NCI-H345 treated with DMSO at 0.1 percent for 48 hours (cell line): ENCODE data around the gene SLF2.

Experiments
- DNase-seq: peaks from one replicate; lab custom pipeline; 2025; ENCODE audit not compliant: unreplicated experiment; lab: John Stamatoyannopoulos, UW

The SLF2 gene

GRCh38 chr10:100899171-100899570 lies 13.6 kb upstream of the SLF2 start:
- no peak for DNase-seq

- DNase-seq = no peak
These were observed 11.7 kb upstream of the SLF2 start for GRCh38 chr10:100901051-100901450.

- no peak for DNase-seq
These were observed 10.1 kb upstream of the SLF2 start for GRCh38 chr10:100902622-100903021.

GRCh38 chr10:100904917-100905316 lies 7.8 kb upstream of the SLF2 start:
- no peak for DNase-seq

- DNase-seq = no peak
These were observed 5.6 kb upstream of the SLF2 start for GRCh38 chr10:100907175-100907574.

DNA sequence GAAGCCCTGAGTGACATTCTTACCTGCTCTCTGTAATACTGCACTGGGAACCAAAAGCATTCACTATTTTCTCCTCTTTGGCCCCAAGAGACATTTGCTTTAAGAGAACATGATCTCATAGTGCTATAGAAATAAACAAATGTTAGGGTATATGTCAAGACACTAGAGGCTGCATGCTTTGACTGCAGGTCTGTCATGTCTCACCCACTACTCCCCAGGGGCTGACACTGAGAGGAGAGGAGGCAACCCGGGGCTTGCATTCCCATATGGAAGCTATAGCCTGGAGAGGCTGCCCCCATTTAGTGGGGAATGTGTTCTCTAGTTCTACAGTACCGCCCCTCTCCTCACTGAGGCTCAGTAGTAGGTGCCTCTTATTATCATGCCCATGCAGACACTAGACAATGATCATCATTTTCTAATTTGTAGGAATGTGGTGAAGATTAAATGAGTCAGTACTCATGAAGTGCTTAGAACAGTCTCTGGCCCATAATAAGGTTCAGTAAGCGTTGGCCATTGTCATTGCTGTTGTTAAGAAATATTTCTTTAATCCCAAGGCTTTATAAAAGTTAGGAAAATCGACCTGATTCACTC lies 4.9 kb upstream of the SLF2 start:
- DNase-seq = no peak

GRCh38 chr10:100908378-100908777 lies 4.4 kb upstream of the SLF2 start:
- no peak for DNase-seq

DNA sequence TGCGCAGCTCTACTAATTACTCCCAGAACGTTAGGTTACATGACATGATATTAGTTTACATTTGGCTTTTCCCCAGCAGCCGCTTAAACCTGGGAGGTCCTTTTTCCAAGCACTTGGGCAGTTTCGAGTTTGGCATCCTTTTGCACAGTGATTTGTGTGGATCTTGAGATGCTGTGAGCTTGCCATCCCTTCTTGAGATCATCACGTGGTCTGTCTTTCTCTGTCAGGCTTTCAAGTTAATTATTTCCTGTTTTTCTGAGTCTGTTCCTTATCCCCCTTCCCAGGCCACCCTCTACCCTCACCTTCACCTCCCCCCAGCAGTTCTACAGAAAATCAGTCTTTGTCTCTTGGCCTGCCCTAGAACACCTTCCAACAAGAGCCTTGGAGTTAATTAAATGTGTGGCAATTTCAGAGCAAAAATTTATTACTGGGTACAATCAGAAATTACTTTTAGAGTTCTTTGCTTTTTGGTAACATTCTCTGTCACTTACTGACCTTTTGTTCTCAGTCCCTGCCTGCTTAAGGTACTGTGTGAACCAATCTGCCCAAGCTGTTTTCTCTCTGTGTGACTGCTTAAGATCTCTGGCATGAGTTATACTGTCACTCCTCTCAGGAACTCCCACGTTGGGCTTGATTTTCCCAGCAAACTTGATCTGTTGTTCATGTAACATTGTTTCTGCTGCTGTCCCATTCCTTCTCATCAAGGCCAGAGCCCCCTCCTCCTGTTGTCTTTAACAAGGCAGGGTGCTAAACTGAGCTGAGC lies 3.1 kb upstream of the SLF2 start:
- DNase-seq = no peak

DNA sequence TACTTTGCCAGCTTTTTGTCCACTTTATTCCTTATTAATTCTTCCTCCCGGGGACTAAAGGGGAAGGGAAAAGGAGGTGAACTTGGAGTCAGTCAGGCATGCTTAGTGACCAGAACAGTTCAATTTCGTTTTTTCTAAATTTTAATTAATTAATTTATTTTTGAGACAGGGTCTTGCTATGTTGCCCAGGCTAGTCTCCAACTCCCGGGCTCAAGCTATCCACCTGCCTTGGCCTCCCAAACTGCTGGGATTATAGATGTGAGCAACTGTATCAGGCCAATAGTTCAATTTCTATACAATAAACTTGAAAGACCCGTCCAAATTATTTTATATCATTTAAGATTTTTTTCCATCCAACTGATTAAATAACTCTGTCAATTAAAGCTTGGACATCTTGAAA lies 1.3 kb upstream of the SLF2 start:
- DNase-seq = no peak

- DNase-seq = peak; percentile 46
These were observed 654 bp upstream of the SLF2 start for GRCh38 chr10:100912013-100912604.

DNA sequence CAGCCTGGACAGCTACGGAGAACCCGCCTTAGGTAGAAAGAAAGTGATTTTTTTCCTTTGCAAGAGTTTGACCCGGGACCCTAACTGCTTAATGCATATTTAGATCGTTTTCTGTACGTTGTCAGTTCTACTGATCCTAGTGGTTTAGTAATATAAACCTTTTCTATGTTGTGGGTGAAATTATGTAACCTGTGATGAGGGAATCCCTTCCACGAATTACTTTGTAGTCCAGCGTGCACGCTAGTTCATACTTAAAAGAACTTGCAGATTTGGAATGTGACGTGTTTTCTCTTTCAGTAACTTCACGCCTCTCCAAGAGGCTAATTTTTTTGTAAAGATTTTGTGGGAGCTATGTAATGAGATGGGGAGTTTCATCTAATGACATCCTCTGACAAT lies 705 bp downstream of the SLF2 start:
- no peak for DNase-seq

GRCh38 chr10:100917071-100917470 lies 4.3 kb downstream of the SLF2 start:
- no peak for DNase-seq

DNA sequence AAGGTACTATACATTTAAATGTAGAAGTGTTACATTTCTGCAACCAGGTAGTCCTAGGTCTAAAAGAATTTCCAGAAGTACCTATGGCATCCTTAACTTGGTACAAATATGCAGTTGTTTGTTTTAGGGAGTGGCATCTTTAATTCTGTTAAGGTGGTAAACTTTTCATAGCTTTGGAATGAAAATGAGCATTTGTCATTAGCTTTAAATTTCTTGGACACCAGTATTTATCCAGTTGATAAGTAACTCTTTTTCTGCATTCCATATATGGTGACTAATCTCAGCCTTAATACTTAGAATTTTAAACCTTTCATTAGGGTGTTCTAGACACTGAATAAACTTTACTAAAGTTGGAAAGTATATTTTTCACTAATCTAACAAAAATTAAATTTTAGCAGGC lies 10.8 kb downstream of the SLF2 start:
- no peak for DNase-seq

DNA sequence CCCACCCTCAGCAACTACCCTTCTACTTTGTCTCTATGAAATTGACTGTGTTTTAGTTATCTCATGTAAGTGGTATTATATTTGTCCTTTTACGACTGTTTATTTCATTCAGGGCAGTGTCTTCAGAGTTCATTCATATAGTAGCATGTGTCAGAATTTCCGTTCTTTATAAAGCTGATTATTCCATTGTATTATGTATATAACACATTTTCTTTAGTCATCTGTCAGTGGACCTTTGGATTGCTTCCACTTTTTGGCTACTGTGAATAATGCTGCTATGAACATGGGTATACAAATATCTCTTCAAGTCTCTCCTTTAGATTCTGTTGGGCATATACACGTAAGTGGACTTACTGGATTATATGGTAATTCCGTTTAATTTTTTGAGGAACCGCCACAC lies 14.5 kb downstream of the SLF2 start:
- DNase-seq = no peak

DNA sequence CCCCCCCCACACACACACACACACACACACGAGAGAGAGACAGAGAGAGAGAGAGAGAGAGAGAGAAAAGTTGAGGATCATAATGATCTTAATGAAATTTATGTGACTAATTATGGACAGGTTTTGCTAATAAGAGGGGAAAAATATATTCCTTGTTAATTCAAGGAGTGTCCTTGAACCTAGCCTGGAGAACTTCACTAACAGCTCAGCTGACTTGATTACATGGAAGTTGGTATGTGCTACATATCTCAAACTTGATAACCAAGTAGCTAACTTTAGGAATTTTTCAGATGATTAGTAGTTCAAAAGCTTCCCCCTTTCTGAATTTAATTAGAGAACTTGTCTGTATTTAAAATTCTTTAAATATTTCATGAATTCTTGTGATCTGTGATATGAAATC lies 15.3 kb downstream of the SLF2 start:
- no peak for DNase-seq

DNA sequence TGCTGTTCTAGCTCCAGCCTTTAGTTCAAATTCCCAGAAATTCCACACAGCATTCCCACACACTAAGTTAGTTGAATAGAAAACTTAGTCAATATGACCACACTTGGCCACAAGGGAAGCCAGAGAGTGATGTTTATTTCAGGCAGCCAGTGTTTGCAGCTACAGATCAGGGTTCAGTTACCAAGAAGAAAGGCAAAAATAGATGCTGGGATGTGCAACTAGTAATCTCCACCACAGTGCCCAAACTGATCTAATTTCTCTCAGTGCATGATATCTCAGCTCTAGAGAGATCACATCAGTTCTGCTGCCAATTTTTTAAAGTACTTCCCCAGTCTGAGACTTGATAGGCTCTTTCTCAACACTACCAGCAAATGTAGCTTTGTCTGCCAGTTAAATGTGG lies 17.6 kb downstream of the SLF2 start:
- DNase-seq = no peak

DNA sequence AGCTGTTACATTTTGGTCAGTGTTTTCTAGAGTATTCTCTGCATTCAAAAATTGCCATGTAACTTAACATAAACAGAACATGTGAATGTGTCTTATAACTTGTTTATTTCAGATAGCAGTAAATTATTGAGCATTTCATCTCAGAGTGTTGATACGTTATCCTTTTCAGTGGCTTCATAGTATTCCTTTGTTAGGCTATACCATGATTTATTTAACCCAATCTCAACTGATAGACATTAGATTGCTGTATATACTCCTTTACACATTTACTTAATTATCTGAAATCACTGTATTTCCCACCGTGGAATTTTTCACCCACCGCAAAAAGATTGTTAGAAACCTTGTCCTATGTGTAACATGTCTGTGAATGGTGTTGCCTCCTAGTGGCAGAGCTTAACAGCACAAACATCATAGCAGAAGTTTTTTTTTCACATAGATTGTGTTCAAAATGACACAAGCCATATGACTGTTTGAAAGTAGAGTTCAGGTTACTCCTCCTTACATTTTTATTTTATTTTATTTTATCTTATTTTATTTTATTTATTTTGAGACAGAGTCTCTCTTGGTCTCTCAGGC lies 21.4 kb downstream of the SLF2 start:
- no peak for DNase-seq

DNA sequence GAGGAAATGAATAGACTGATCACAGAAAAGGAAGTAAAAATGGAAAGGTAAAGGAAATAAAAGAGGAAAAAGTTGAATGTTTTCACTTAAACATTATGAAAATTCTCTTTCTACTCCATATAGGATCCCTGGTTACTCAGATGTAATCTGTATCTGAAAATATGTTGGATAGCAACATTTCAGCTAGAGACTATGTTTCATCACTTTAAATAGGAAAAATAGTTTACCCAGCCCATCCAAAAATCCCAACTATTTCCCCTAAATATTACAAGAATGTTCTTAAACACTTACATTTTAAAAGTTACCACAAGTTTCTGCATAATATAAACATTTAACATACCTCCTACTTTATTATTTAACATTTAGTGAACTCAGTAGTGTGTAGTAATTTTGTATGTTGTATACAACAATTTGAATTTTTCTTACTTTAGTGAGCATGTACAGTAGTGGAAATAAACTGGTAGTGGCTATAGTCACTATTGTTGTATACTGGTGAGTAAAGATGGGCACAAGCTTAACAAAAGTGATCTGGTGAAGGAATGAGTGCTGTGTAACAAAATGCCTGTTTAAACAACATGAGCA lies 27.1 kb downstream of the SLF2 start:
- DNase-seq = no peak

DNA sequence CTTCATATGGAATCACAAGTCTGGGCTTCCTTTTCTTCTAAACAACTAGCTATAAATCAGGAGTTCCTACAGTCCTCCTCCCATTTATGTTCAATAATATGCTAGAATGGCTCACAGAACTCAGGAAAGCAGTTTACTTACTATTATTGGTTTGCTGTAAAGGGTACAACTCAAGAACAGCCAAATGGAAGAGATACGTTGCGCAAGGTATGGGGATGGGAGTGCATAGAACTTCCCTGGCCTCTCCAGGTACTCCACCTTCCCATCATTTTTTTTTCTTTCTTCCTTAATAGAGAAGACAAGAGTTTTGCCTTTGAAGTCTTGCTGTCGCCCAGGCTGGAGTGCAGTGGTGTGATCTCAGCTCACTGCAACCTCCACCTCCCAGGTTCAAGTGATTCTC lies 29.5 kb downstream of the SLF2 start:
- no peak for DNase-seq

GRCh38 chr10:100943508-100943907 lies 30.7 kb downstream of the SLF2 start:
- DNase-seq = no peak

DNA sequence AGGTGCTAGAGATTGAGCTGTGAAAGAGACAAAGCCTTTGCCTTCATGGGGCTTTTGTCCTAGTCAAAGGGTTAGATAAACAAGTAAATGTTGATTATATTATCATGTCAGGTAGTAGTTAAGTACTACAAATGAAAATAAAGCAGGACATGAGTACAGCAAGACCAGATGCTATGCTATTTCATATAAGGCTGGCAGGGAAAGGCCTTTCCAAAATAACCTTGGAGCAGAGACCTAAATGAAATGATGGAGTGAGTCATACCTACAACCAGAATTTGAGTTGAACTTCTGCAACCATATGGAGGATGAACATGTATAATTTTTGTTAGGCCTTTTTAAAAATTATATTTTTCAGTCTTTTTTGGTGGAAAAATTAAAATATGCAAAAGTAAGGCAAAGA lies 33.0 kb downstream of the SLF2 start:
- no peak for DNase-seq

- DNase-seq = no peak
These were observed 36.2 kb downstream of the SLF2 start for GRCh38 chr10:100948916-100949315.
